ENCODE measurements around the gene ERF.

The ERF gene

DNA sequence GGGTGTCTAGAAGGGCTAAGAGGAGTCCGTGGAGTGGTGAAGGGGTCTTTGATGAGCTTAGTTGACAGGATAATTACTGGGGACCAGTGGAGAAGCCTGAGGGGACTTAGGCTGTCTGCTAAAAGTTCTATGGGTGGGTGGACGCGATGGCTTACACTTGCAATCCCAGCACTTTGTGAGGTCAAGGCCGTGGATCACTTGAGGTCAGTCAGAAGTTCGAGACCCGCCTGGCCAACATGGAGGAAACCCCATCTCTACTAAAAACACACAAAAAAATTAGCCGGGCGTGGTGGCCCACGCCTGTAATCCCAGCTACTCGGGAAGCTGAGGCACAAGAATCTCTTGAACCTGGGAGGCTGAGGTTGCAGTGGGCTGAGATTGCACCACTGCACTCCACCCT lies 9.7 kb downstream of the ERF start:
- TF ChIP-seq, protein P1, sequence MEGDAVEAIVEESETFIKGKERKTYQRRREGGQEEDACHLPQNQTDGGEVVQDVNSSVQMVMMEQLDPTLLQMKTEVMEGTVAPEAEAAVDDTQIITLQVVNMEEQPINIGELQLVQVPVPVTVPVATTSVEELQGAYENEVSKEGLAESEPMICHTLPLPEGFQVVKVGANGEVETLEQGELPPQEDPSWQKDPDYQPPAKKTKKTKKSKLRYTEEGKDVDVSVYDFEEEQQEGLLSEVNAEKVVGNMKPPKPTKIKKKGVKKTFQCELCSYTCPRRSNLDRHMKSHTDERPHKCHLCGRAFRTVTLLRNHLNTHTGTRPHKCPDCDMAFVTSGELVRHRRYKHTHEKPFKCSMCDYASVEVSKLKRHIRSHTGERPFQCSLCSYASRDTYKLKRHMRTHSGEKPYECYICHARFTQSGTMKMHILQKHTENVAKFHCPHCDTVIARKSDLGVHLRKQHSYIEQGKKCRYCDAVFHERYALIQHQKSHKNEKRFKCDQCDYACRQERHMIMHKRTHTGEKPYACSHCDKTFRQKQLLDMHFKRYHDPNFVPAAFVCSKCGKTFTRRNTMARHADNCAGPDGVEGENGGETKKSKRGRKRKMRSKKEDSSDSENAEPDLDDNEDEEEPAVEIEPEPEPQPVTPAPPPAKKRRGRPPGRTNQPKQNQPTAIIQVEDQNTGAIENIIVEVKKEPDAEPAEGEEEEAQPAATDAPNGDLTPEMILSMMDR (IDR thresholded peaks at IDR 0.05): no peak
- Histone ChIP-seq H3K4me1 (ENCODE audit: control insufficient read depth in 1 of 2, insufficient read depth in 1 of 2, low read depth in 1 of 2, low read length in 1 of 2) (peaks cover 38 to 43% of the 10 kb centered on the region in 2 experiments), H3K27ac (peak overlapping the region; percentile 90), H3K9me3 (no peaks in the 10 kb centered on the region), H3K36me3 (peaks cover 20% of the 10 kb centered on the region), H3K27me3 (no peaks in the 10 kb centered on the region), H3K4me3 (ENCODE audit: low read depth in 1 of 2, low read length in 1 of 2) (peak overlapping the region; percentile 65 to 94)

DNA sequence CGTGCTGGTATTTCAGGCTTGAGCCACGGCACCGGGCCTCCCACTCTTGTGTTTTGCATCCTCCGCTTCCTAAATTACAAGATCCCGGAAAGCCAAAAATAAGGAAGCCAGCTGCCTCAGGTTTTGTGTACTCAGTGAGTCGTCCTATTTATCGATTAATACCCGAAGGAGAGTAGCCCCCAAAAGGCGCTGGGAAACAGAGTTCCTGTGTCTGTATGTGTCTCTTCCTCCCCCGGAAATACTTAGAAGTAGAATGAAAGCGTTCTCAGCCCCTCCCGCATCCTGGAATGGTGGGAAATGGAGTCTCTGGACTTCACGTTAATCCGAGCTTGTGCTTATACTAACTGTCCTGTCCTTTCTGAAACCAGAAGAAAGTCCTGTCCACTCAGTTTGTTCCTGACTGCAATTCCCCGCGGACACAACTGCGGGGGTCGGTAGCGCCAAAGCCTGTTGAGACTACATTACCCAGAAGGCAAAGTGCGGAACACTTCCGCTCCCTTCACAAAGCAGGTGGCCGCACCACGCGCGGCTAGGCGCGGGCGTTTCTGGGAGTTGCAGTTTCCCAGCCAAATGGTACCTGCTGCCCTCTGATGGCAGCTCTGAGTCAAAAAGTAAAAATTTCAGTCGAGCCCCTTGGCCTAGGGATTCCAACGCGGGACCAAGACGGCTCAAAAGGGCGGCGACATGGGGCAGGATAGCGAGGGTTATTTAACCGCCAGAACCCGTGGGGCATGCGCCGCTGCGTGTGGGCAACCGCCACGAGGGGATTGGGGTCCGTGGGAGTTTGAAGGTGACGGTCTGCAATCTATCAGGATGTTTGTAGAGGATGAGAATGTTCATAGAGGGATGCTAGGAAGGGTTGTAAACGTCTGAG lies 10.3 kb downstream of the ERF start:
- Histone ChIP-seq H3K27ac (peak overlapping the region; percentile 90), H3K9me3 (no peaks in the 10 kb centered on the region), H3K4me3 (ENCODE audit: low read depth in 1 of 2, low read length in 1 of 2) (peak overlapping the region; percentile 65 to 94), H3K36me3 (peaks cover 18% of the 10 kb centered on the region), H3K4me1 (ENCODE audit: control insufficient read depth in 1 of 2, insufficient read depth in 1 of 2, low read depth in 1 of 2, low read length in 1 of 2) (peaks cover 45 to 48% of the 10 kb centered on the region in 2 experiments), H3K27me3 (no peaks in the 10 kb centered on the region)
- TF ChIP-seq, protein P1 (IDR thresholded peaks at IDR 0.05): peak; percentile 85

DNA sequence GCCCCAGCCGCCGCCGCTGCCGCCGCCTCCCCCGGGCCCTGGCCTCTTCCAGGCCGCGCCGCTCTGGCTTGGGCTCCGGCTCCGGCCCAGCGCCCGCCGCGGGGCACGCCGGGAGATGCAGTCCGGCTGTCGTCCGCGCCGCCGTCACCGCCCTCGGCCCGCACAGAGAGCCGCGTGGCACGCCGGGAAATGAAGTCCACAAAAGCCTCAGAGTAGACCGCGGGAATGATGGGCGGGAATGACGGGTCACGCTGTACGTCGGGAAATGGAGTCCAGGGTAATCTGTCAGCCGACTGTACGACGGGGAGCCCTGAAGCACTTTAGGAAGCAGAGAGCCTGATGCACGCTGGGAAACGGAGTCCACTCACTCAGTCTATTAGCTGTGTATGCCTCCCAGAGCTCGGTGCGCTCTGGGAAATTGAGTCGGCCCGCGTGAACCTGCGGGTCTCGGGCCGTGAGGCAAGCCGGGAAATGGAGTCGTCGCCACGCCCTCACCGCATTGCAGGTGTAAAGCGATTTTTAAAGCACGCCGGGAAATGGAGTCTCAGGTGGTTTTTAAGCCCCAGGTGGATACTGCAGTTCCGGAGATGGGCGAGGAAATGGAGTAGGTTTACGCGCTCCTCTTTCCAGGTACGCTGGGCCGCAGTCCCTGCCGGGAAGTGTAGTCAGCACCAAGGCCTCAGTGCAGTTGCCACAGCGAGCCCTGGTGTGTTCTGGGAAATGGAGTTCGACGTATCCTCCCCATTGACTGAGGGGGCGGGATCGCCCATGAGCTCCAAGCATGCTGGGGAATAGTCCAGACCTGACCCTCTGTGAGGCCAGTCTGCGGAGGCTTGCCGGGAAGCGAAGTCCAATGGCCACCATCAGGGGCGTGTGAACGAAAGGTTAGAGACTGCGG lies 12.2 kb downstream of the ERF start, which contains the start of gene GSK3A:
Gene GSK3A (minus strand): TSS at position 91 of the 898 bp plus-strand sequence. CDS start 137 bp downstream, outside the sequence.
- peaks cover 10% of the 10 kb centered on the region for H3K36me3 ChIP-seq
- H3K9me3 ChIP-seq: no peaks in the 10 kb centered on the region
- H3K4me1 ChIP-seq (ENCODE audit: control insufficient read depth in 1 of 2, insufficient read depth in 1 of 2, low read depth in 1 of 2, low read length in 1 of 2): peaks cover 45 to 48% of the 10 kb centered on the region in 2 experiments
- peak within 1 kb of the TSS; percentile 65 to 94 for H3K4me3 ChIP-seq (ENCODE audit: low read depth in 1 of 2, low read length in 1 of 2)
- H3K27ac ChIP-seq: peak within 1 kb of the TSS; percentile 90
- H3K27me3 ChIP-seq: no peaks in the 10 kb centered on the region
- TF ChIP-seq, protein P1 (IDR thresholded peaks at IDR 0.05): peak; percentile 54

DNA sequence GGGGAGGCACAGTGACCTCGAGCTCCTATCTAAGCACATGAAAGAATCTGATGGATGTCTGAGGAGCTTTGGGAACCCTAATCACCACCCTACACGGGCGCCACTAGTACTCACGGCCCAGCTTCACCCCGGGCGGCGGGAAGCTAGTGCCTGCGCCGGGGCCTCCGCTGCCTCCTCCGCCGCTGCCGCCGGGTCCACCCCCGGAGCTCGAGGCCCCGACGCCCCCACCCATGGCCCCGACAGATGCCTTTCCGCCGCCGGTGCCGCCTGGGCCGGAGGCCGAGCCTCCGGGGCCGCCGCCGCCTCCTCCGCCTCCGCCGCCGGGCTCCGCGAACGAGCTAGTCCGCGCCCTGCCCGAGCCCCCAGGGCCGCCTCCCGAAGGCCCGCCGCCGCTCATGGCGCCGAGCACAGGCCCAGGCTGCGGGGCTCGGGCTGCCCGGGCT lies 12.8 kb downstream of the ERF start:
- Histone ChIP-seq H3K9me3 (no peaks in the 10 kb centered on the region), H3K36me3 (peaks cover 16% of the 10 kb centered on the region), H3K27me3 (no peaks in the 10 kb centered on the region), H3K27ac (peak overlapping the region; percentile 90), H3K4me1 (ENCODE audit: control insufficient read depth in 1 of 2, insufficient read depth in 1 of 2, low read depth in 1 of 2, low read length in 1 of 2) (peaks cover 45 to 48% of the 10 kb centered on the region in 2 experiments), H3K4me3 (ENCODE audit: low read depth in 1 of 2, low read length in 1 of 2) (peak overlapping the region; percentile 65 to 77)
- TF ChIP-seq, protein P1 (IDR thresholded peaks at IDR 0.05): no peak

DNA sequence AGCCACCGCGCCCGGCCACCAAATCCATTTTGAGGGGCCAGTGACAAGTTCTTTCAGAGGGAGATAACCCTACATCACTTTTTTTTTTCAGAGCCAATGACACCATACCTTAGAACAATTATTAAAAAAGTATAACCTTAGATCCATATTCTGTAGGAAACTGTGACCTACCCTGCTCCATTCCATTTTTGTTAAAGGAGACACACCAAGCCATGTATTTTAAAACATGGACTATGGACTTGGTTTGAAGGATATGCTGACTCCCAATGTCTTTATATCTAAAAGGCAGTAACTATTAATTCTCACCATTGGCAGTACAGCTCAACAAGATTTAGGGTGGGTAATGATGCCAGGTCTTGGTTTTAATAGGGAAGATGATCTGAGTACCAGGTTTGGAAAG lies 13.6 kb downstream of the ERF start:
- no peaks in the 10 kb centered on the region for H3K27me3 ChIP-seq
- peaks cover 45 to 48% of the 10 kb centered on the region in 2 experiments for H3K4me1 ChIP-seq (ENCODE audit: control insufficient read depth in 1 of 2, insufficient read depth in 1 of 2, low read depth in 1 of 2, low read length in 1 of 2)
- peaks cover 24% of the 10 kb centered on the region for H3K36me3 ChIP-seq
- TF ChIP-seq, protein P1 (IDR thresholded peaks at IDR 0.05): no peak
- peak overlapping the region; percentile 90 for H3K27ac ChIP-seq
- no peaks in the 10 kb centered on the region for H3K9me3 ChIP-seq
- peak overlapping the region; percentile 65 to 77 for H3K4me3 ChIP-seq (ENCODE audit: low read depth in 1 of 2, low read length in 1 of 2)

Measured in neutrophil (primary cell).